Mononuclear cell (primary cell): Measurements from ENCODE around the gene HDAC3. TPM values are rescaled to one million over a fixed set of nuclear protein-coding genes. Genes with fewer than 3 reads are reported as not detected.

Experiments
- H3K27me3 ChIP-seq: 2 replicates; pipeline ENCODE4 v1.6.0; 2011; ENCODE audit warnings: low read length, control low read depth; ENCODE audit not compliant: insufficient read depth
- H3K4me1 ChIP-seq: 2 replicates; pipeline ENCODE4 v1.5.1; 2011; ENCODE audit warnings: mild to moderate bottlenecking, low read length, control low read depth; ENCODE audit not compliant: insufficient read depth
- H3K4me3 ChIP-seq: 2 replicates; pipeline ENCODE4 v1.5.1; 2011; ENCODE audit warnings: mild to moderate bottlenecking, low read length, moderate library complexity
- H3K9me3 ChIP-seq: 2 replicates; pipeline ENCODE4 v1.5.1; 2011; ENCODE audit warnings: low read depth, mild to moderate bottlenecking, control low read depth, low read length
- total RNA-seq: library from RNA; depleted of rRNA; stranded (reverse); fragments of >200 nt; gene quantifications from one replicate; pipeline ENCODE4 v1.2.3, GENCODE V29; 2012

Gene HDAC3
- total RNA-seq, 1 donor: 30.5 TPM

DNA sequence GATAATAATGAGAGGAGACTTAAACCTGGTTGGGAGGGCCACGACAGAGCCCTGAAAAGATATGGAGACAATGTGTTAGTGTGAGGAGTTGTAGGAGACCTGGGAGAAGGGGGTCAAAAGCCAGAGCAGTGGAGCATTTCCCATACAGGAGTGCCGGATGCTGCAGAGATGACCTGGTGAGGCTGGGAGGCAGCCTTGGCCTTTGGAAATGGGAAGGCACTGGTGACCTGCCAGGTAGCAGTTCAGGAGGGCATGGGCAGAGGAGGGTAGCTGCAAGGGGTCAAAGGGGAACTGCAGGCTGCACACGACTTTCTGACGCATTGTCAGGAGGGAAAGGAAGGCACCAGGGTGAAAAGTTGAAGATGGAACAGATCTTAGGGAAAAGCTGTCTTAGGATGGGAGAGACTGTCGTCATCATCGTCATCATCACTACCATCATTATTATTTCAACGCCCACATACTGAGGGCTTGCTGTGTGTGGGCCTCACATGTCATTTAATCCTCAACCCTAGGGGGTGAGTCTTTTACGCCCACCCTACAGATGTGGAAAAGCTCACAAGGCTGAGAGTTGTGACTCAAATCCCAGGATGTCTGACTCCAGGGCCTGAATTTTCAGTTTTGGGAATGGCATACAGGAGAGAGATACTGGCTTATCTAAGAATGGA lies 32.1 kb upstream of the HDAC3 start:
- no peak overlapping the region for H3K4me3 ChIP-seq
- peaks cover 6% of the 10 kb centered on the region for H3K4me1 ChIP-seq
- H3K27me3 ChIP-seq: no peaks in the 10 kb centered on the region
- H3K9me3 ChIP-seq: no peaks in the 10 kb centered on the region

DNA sequence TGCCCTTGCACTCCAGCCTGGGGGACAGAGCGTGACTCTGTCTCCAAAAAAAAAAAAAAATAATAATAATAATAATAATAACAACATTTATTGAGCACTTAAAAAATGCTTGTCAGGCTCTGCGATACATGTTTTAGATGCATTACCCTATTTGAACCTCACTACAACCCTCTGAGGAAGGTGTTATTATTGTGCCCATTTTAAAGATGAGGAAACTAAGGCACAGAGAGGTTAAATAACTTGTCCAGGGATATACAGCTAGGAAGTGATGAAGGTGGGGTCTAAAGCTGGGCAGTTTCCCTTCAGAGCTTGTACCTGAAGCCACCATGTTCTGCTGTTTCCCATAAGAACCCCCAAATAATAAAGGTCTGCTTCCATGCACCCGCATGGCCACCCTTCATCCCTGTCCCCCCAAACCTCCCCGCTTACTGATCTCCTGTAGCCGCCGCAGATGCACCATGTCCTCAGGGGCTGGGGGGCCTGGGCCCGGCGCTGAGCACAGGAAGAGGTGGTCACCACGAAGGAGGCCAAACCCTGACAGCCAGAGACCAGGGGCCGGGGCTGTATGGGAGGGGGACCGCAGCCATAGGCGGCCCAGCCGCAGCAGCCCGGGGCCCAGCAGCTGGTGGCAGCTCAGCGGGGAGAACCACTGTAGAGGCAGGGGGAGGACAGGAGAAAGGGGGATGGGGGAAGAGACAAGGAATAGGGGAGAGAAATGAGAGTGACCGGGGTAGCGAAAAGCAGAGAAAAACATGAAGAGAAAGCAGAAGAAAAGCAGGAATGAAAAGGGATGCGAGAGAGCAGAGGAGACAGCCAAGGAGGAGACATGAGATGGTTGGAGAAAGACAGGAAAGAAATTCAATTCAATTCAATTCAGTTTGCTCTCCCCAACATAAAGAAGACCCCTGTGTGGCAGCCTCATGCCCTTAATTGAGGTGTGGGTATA lies 29.6 kb upstream of the HDAC3 start:
- Histone ChIP-seq H3K9me3 (no peaks in the 10 kb centered on the region), H3K4me3 (no peak overlapping the region), H3K4me1 (peaks cover 6% of the 10 kb centered on the region), H3K27me3 (no peaks in the 10 kb centered on the region)

DNA sequence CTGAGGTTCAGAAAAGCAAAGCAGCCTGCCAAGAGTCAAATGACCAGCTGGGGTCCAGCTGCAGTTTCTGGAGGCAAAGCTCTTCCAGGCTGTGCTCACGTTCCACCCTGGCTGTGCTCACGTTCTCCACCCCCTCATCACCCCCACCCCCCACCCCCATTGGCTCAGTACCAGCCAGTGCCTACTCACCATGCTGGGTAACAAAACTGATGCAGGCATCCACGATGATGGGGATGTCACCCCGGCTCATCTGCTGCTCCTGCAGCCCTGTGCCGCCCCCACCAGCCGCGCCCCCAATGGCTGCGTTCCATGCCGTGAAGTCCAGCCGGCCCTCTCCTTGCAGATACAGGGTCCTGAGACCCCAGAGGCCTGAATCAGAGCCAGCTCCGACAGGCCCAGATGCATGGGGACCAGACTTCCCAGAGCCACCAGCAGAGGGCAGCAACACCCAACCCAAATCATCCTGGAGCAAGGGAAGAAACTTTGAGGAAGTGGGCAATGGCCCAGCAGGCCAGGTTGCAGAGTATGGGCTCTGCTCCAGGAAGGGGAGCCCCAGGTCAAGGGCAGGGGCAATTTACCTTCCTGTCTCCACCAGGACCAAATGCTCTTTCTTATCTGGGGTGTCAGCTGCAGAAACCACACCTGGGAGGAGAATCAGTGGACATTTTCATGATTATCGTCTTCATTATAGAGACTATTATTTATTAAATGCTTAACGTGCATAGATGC lies 28.2 kb upstream of the HDAC3 start:
- H3K9me3 ChIP-seq: no peaks in the 10 kb centered on the region
- peaks cover 6% of the 10 kb centered on the region for H3K4me1 ChIP-seq
- no peak overlapping the region for H3K4me3 ChIP-seq
- no peaks in the 10 kb centered on the region for H3K27me3 ChIP-seq

DNA sequence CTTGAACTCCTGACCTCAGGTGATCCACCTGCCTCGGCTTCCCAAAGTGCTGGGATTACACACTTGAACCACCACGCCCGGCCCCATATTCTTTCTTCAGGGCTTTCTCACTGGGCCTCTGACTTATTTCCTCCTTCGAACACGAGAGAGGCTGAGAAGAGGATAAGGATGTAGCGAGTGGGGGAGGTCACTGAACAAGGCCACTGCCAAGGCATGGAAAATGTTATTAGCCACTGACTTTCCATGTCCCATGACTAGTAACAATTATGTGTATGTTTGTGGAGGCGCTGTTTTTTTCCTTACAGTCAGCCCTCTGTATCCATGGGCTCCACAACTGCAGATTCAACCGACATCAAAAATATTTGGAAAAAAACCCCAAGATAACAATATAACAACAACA lies 26.9 kb upstream of the HDAC3 start:
- no peaks in the 10 kb centered on the region for H3K27me3 ChIP-seq
- H3K4me3 ChIP-seq: no peak overlapping the region
- no peaks in the 10 kb centered on the region for H3K9me3 ChIP-seq

DNA sequence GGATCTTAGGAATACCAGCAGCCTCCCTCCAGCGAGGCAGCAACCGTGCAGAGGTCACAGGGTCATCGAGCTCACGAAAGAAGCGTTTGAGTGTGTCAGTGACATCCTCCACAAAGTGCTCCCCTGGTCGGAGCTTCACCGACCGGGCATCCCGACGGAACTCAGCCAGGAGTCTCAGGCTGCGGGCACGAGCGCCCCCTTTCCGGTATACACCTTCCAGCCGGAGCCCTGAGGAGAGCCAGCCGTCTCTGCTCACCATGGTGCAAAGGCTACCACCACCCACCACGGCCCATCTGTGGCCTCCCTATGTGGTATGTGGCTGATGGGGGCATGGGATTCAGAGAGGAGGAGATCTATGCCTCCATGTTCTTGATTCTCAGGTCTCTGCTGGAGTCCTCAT lies 25.4 kb upstream of the HDAC3 start:
- peaks cover 6% of the 10 kb centered on the region for H3K4me1 ChIP-seq
- H3K27me3 ChIP-seq: no peaks in the 10 kb centered on the region
- no peaks in the 10 kb centered on the region for H3K9me3 ChIP-seq
- H3K4me3 ChIP-seq: no peak overlapping the region

More for the DNA sequence above, 26.9 kb upstream of the HDAC3 start:
- peaks cover 6% of the 10 kb centered on the region for H3K4me1 ChIP-seq

DNA sequence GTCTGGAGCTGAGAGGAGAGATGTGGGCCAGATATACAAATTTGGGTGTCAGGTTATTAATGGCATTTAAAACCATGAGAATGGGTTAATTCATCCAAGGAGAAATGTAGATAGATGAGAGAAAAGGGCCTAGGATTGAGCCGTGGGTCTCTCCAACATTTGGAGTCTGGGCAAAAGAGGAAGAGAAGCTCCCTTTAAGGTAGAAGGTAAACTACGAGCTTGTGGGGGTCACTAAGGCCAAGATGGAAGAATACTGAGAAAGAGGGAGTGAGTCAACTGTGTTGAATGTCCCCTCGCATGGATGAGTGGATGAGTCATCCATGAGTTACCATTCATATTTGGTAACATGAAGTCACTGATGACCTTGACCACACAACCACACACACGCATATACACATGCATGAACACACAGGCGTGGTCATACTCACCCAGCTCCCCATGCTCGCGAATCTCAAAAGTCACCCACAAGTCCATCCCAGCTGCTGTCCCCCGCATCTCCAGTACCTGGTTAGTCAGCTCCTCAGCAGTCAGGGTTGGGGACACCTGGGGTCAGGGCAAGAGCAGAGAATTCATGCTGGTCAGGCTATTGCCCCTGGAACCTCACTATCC lies 21.4 kb upstream of the HDAC3 start:
- Histone ChIP-seq H3K9me3 (no peaks in the 10 kb centered on the region), H3K4me3 (no peak overlapping the region), H3K27me3 (no peaks in the 10 kb centered on the region), H3K4me1 (no peaks in the 10 kb centered on the region)

DNA sequence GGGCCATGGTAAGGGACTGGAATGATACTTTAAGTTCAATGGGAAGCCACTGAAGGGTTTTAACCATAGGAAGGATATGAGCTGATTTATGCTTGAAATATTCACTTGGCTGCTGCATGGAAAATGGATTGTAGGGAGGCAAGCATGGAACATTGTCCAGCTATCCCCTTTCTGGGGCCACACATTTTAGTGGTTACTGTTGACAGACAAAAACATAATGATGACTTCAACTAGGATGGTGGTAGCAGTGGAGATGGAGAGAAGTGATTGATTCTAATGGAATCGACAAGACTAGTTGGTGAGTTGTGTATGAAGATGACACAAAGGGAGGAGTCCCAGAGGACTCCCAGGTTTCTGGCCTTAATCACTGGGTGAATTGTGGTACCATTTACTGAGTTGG lies 20.8 kb upstream of the HDAC3 start:
- no peak overlapping the region for H3K4me3 ChIP-seq
- no peaks in the 10 kb centered on the region for H3K9me3 ChIP-seq
- no peaks in the 10 kb centered on the region for H3K27me3 ChIP-seq
- no peaks in the 10 kb centered on the region for H3K4me1 ChIP-seq

DNA sequence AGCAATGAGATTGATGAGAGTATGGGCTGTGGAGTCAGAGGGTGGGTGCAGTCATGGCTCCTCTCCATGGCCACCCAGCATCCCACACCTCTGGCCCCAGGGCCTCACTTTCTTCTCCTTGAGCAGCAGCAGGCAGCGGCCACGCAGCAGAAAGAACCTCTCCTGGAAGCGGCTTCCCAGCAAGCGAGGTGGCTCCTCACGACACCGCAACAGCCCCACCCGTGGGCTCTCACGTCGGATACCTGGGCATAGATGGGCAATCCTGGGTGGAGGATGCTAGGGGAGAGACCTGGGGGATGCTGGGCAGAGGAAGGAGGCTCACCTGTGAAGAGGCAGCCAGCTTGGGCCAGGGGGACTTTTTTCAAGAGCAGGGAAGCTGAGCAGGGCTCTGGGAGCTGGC lies 19.7 kb upstream of the HDAC3 start:
- Histone ChIP-seq H3K9me3 (no peaks in the 10 kb centered on the region), H3K27me3 (no peaks in the 10 kb centered on the region), H3K4me3 (no peak overlapping the region), H3K4me1 (peaks cover 6% of the 10 kb centered on the region)

DNA sequence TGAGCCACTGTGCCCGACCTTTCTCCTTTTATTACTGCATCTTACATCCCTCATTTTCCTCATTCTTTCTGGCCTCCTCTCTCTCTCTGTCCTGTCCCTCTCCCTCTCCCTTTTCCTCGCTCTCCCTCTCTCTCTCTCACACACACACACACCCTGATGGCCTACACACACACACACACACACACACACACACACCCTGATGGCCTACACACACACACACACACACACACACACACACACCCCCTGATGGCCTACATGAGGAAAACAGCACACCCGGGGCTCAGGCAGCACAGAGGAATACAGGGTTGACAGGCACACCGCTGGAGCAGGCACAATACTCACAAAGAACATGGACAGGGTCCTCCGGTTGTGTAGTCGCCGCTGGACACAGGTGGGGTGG lies 18.4 kb upstream of the HDAC3 start:
- H3K4me1 ChIP-seq: peaks cover 16% of the 10 kb centered on the region
- H3K9me3 ChIP-seq: no peaks in the 10 kb centered on the region
- no peak overlapping the region for H3K4me3 ChIP-seq
- no peaks in the 10 kb centered on the region for H3K27me3 ChIP-seq

DNA sequence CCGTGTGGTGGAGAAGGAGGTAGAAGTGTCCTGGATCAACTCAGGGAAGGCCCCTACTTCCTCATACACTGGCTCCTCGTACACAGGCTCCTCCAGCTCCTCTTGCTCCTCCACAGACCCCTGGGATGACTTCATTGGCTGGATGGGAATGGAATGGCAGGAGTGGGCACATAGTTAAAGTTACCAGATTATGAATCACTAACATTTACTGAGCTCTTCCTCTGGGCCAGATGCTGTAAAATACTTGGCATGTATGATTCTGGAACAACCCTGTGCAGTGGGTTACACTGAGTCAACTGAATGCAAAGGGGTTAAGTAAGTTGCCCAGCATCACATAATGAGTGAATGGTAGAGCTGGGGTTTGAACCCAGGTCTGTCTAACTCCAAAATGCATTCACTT lies 17.6 kb upstream of the HDAC3 start:
- Histone ChIP-seq H3K27me3 (no peaks in the 10 kb centered on the region), H3K4me1 (peaks cover 17% of the 10 kb centered on the region), H3K9me3 (no peaks in the 10 kb centered on the region), H3K4me3 (no peak overlapping the region)

DNA sequence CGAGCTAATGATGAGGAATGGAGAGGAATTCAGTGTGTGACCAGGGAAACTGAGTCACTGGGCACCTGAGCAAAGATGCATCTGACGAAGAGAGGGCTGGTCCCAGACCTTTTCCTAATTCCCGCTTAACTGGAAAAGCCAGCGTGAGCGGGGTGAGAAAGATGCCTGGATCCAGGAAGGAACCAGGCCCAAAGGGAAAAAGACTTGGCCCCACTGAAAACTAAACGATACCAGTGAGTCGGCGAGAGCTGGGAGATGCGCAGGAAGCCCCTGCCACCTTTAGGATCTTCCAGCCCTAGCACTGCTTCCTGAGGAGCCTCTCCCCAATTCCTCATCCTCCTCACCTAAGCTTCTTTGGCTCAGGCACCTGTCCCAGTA lies 15.1 kb upstream of the HDAC3 start:
- Histone ChIP-seq H3K4me1 (peaks cover 17% of the 10 kb centered on the region), H3K27me3 (no peaks in the 10 kb centered on the region), H3K4me3 (peak overlapping the region; percentile 64), H3K9me3 (no peaks in the 10 kb centered on the region)

DNA sequence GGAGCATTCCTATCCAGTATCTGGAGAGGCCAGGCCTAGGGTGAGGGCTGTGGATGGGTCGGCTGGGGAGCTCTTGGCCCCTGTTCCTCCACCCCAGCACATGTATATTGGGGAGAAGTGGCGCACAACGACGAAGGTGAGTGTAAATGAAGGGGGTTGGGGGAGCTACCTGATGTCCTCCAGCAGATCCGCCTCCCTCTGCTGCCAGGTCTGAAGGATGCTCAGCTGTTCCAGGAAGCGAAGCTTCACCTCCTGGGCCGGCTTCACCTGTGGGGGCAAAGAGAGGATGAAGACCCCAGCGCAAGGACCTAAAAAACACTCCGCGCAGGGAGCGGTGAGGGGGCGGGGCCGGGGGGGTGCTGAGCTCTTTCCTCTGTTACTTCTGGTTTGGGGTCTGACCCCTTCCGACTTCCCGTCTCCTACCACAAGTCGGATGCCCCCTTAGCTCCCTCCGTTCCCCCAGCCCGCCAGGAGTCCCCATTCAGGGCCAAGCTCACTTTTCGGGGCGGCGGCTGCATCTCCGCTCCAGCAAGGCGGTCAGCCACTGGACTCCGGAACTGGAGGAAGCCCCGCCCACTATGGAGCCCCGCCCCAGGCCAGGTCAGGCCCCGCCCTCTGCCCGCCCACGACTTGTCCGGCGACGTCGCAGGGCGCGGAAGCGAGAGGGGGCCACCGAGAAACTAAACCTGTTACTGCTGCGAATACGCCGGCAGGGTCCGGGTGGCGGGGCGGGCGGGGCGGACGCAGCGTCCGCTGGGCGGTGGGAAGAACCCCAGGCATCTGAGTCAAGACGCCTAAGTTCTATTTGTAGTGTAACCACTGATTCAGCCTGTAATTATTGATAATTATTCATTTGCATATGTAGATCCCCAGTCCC lies 14.4 kb upstream of the HDAC3 start, which contains the start of gene FCHSD1:
FCHSD1 (minus strand) TSS at position 568 of the 877 bp plus-strand sequence; CDS start at position 518, 50 bp downstream.
- Histone ChIP-seq H3K4me3 (peak within 1 kb of the TSS; percentile 64), H3K9me3 (no peaks in the 10 kb centered on the region)

DNA sequence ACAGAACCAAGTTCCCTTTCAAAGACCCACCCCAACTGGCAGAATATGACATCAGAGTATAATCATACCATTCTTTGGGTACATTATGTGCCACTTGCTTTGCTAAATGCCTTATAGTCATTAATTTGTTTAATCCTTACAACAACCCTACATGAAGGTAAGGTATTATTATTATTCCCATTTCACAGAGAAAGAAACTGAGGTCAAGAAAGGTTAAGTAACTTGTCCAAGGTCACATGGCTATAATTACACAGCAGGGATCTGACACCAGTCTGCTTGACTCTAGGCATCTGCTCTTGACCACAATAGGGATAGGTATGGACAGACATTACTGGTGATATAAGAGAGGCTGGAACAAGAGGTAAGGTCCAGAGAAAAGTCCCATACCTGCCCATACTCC lies 13.3 kb upstream of the HDAC3 start:
- peaks cover 17% of the 10 kb centered on the region for H3K4me1 ChIP-seq
- no peaks in the 10 kb centered on the region for H3K9me3 ChIP-seq
- H3K27me3 ChIP-seq: no peaks in the 10 kb centered on the region
- H3K4me3 ChIP-seq: no peak overlapping the region

More for the DNA sequence above, 14.4 kb upstream of the HDAC3 start, which contains the start of gene FCHSD1:
- Histone ChIP-seq H3K4me1 (peaks cover 17% of the 10 kb centered on the region), H3K27me3 (no peaks in the 10 kb centered on the region)
